Adipocyte (in vitro differentiated cells): ENCODE data around the gene B4GALT5.
"Not testable (repeated sequence)": the region's sequence is repeated elsewhere in the genome, so short reads cannot be mapped to it uniquely, and the experiment has no call there.

ENCODE experiments used
- DNase-seq: peaks from one replicate; pipeline ENCODE4 v3.0.0-alpha.2; 2015; ENCODE audit warnings: low read depth
- H3K27me3 ChIP-seq: replicated peaks from 2 replicates; pipeline ENCODE4 v1.7.0; 2013; ENCODE audit warnings: mild to moderate bottlenecking, low read length, moderate library complexity; ENCODE audit not compliant: control insufficient read depth, insufficient read depth
- H3K36me3 ChIP-seq: 2 replicates; pipeline ENCODE4 v1.7.0; 2013; ENCODE audit warnings: low read length, mild to moderate bottlenecking, moderate library complexity; ENCODE audit not compliant: control insufficient read depth, insufficient read depth, severe bottlenecking
- H3K4me1 ChIP-seq: 2 replicates; pipeline ENCODE4 v1.7.0; 2013; ENCODE audit warnings: mild to moderate bottlenecking, low read length, moderate library complexity; ENCODE audit not compliant: control insufficient read depth, insufficient read depth
- H3K4me3 ChIP-seq: 2 replicates; pipeline ENCODE4 v1.7.0; 2013; ENCODE audit warnings: mild to moderate bottlenecking, low read length, moderate library complexity
- H3K9ac ChIP-seq: 2 replicates; pipeline ENCODE4 v1.7.0; 2013; ENCODE audit warnings: mild to moderate bottlenecking, low read length, moderate library complexity
- H3K9me3 ChIP-seq: 2 replicates; pipeline ENCODE4 v1.7.0; 2013; ENCODE audit warnings: mild to moderate bottlenecking, low read length, moderate library complexity; ENCODE audit not compliant: control insufficient read depth

Gene B4GALT5

GRCh38 chr20:49711667-49711987 lies 2.1 kb downstream of the B4GALT5 start:
- peak overlapping the region; percentile 95 for H3K9ac ChIP-seq
- H3K4me3 ChIP-seq, result peak overlapping the region; percentile 90
- no peaks in the 10 kb centered on the region for H3K27me3 ChIP-seq
- H3K4me1 ChIP-seq, result peaks cover 38% of the 10 kb centered on the region
- no peak for DNase-seq
- no peaks in the 10 kb centered on the region for H3K9me3 ChIP-seq
- H3K36me3 ChIP-seq, result no peaks in the 10 kb centered on the region

GRCh38 chr20:49710971-49711666 lies 2.6 kb downstream of the B4GALT5 start:
- no peaks in the 10 kb centered on the region for H3K36me3 ChIP-seq
- H3K4me3 ChIP-seq, result peak overlapping the region; percentile 90
- peaks cover 43% of the 10 kb centered on the region for H3K4me1 ChIP-seq

GRCh38 chr20:49707118-49707517 lies 6.6 kb downstream of the B4GALT5 start:
- H3K9ac ChIP-seq, result no peak overlapping the region
- H3K27me3 ChIP-seq, result no peaks in the 10 kb centered on the region
- no peaks in the 10 kb centered on the region for H3K9me3 ChIP-seq
- no peaks in the 10 kb centered on the region for H3K36me3 ChIP-seq
- no peak overlapping the region for H3K4me3 ChIP-seq
- no peak for DNase-seq
- H3K4me1 ChIP-seq, result peaks cover 37% of the 10 kb centered on the region

More at GRCh38 chr20:49710971-49711666, 2.6 kb downstream of the B4GALT5 start:
- Histone ChIP-seq H3K9me3 (no peaks in the 10 kb centered on the region), H3K27me3 (no peaks in the 10 kb centered on the region), H3K9ac (peak overlapping the region; percentile 95)
- no peak for DNase-seq

GRCh38 chr20:49706630-49707091 lies 7.0 kb downstream of the B4GALT5 start:
- H3K4me3 ChIP-seq, result no peak overlapping the region
- DNase-seq, result no peak
- no peaks in the 10 kb centered on the region for H3K36me3 ChIP-seq
- H3K4me1 ChIP-seq, result peaks cover 33% of the 10 kb centered on the region
- H3K27me3 ChIP-seq, result no peaks in the 10 kb centered on the region
- H3K9me3 ChIP-seq, result no peaks in the 10 kb centered on the region
- H3K9ac ChIP-seq, result peak overlapping the region; percentile 21

- not testable (repeated sequence) for H3K9ac ChIP-seq, DNase-seq, H3K27me3 ChIP-seq, H3K9me3 ChIP-seq, H3K4me3 ChIP-seq, H3K36me3 ChIP-seq
- peaks cover 34% of the 10 kb centered on the region for H3K4me1 ChIP-seq
These were observed 7.8 kb downstream of the B4GALT5 start for GRCh38 chr20:49705893-49706292.

GRCh38 chr20:49705358-49705757 lies 8.3 kb downstream of the B4GALT5 start:
- Histone ChIP-seq H3K9me3 (no peaks in the 10 kb centered on the region), H3K4me3 (no peak overlapping the region), H3K27me3 (no peaks in the 10 kb centered on the region), H3K4me1 (peaks cover 39% of the 10 kb centered on the region), H3K36me3 (no peaks in the 10 kb centered on the region), H3K9ac (no peak overlapping the region)
- no peak for DNase-seq

- peaks cover 40% of the 10 kb centered on the region for H3K4me1 ChIP-seq
- DNase-seq, result no peak
- H3K9me3 ChIP-seq, result no peaks in the 10 kb centered on the region
- no peaks in the 10 kb centered on the region for H3K27me3 ChIP-seq
- no peaks in the 10 kb centered on the region for H3K36me3 ChIP-seq
- H3K4me3 ChIP-seq, result no peak overlapping the region
- no peak overlapping the region for H3K9ac ChIP-seq
These were observed 8.7 kb downstream of the B4GALT5 start for GRCh38 chr20:49704932-49705336.

GRCh38 chr20:49701916-49702315 lies 11.8 kb downstream of the B4GALT5 start:
- Histone ChIP-seq H3K4me3 (no peak overlapping the region), H3K36me3 (no peaks in the 10 kb centered on the region), H3K27me3 (no peaks in the 10 kb centered on the region), H3K9ac (no peak overlapping the region), H3K9me3 (no peaks in the 10 kb centered on the region), H3K4me1 (peaks cover 42% of the 10 kb centered on the region)
- no peak for DNase-seq

GRCh38 chr20:49701241-49701790 lies 12.4 kb downstream of the B4GALT5 start:
- H3K27me3 ChIP-seq, result no peaks in the 10 kb centered on the region
- peaks cover 40% of the 10 kb centered on the region for H3K4me1 ChIP-seq
- H3K4me3 ChIP-seq, result no peak overlapping the region
- peak; percentile 29 for DNase-seq
- H3K9me3 ChIP-seq, result no peaks in the 10 kb centered on the region
- no peaks in the 10 kb centered on the region for H3K36me3 ChIP-seq
- peak overlapping the region; percentile 36 for H3K9ac ChIP-seq

GRCh38 chr20:49700411-49701185 lies 13.1 kb downstream of the B4GALT5 start:
- peak overlapping the region; percentile 19 for H3K4me3 ChIP-seq
- no peaks in the 10 kb centered on the region for H3K27me3 ChIP-seq
- no peaks in the 10 kb centered on the region for H3K9me3 ChIP-seq
- H3K36me3 ChIP-seq, result no peaks in the 10 kb centered on the region
- peak; percentile 92 for DNase-seq
- peaks cover 44% of the 10 kb centered on the region for H3K4me1 ChIP-seq
- H3K9ac ChIP-seq, result peak overlapping the region; percentile 36

GRCh38 chr20:49699200-49699992 lies 14.3 kb downstream of the B4GALT5 start:
- H3K4me1 ChIP-seq, result peaks cover 46% of the 10 kb centered on the region

More at GRCh38 chr20:49699200-49699992, 14.3 kb downstream of the B4GALT5 start:
- no peaks in the 10 kb centered on the region for H3K27me3 ChIP-seq
- no peaks in the 10 kb centered on the region for H3K36me3 ChIP-seq
- no peak overlapping the region for H3K9ac ChIP-seq
- H3K9me3 ChIP-seq, result no peaks in the 10 kb centered on the region
- no peak overlapping the region for H3K4me3 ChIP-seq
- peak; percentile 59 for DNase-seq
